Measurements from ENCODE around the gene SDF4. TPM values are rescaled to one million over a fixed set of nuclear protein-coding genes. Genes with fewer than 3 reads are reported as not detected.

Gene SDF4
- total and polyA plus RNA-seq, 2 experiments from 2014 or later, result 45.0 to 62.6 TPM

- no peak for TF ChIP-seq ETS1 (IDR thresholded peaks at IDR 0.05)
- TF ChIP-seq, protein P1, sequence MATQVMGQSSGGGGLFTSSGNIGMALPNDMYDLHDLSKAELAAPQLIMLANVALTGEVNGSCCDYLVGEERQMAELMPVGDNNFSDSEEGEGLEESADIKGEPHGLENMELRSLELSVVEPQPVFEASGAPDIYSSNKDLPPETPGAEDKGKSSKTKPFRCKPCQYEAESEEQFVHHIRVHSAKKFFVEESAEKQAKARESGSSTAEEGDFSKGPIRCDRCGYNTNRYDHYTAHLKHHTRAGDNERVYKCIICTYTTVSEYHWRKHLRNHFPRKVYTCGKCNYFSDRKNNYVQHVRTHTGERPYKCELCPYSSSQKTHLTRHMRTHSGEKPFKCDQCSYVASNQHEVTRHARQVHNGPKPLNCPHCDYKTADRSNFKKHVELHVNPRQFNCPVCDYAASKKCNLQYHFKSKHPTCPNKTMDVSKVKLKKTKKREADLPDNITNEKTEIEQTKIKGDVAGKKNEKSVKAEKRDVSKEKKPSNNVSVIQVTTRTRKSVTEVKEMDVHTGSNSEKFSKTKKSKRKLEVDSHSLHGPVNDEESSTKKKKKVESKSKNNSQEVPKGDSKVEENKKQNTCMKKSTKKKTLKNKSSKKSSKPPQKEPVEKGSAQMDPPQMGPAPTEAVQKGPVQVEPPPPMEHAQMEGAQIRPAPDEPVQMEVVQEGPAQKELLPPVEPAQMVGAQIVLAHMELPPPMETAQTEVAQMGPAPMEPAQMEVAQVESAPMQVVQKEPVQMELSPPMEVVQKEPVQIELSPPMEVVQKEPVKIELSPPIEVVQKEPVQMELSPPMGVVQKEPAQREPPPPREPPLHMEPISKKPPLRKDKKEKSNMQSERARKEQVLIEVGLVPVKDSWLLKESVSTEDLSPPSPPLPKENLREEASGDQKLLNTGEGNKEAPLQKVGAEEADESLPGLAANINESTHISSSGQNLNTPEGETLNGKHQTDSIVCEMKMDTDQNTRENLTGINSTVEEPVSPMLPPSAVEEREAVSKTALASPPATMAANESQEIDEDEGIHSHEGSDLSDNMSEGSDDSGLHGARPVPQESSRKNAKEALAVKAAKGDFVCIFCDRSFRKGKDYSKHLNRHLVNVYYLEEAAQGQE (IDR thresholded peaks at IDR 0.05; ENCODE audit: unreplicated experiment), result no peak
These were observed 49.1 kb downstream of the SDF4 start (continued) for GRCh38 chr1:1182491-1183220.

GRCh38 chr1:1181938-1182410 lies 49.8 kb downstream of the SDF4 start:
- Histone ChIP-seq H3K4me2 (no peak overlapping the region), H3K36me3 (ENCODE audit: insufficient read depth) (no peaks in the 10 kb centered on the region)
- no peak for ATAC-seq
- TF ChIP-seq, protein P2, sequence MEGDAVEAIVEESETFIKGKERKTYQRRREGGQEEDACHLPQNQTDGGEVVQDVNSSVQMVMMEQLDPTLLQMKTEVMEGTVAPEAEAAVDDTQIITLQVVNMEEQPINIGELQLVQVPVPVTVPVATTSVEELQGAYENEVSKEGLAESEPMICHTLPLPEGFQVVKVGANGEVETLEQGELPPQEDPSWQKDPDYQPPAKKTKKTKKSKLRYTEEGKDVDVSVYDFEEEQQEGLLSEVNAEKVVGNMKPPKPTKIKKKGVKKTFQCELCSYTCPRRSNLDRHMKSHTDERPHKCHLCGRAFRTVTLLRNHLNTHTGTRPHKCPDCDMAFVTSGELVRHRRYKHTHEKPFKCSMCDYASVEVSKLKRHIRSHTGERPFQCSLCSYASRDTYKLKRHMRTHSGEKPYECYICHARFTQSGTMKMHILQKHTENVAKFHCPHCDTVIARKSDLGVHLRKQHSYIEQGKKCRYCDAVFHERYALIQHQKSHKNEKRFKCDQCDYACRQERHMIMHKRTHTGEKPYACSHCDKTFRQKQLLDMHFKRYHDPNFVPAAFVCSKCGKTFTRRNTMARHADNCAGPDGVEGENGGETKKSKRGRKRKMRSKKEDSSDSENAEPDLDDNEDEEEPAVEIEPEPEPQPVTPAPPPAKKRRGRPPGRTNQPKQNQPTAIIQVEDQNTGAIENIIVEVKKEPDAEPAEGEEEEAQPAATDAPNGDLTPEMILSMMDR (conservative IDR thresholded peaks at IDR 0.05; ENCODE audit: low read depth in 2 of 2), result no peak
- TF ChIP-seq ETS1 (IDR thresholded peaks at IDR 0.05) (no peak), ZNF331 (CRISPR knock-in tag; IDR thresholded peaks at IDR 0.05; ENCODE audit: low read depth) (no peak), POLR2AphosphoS5 (IDR thresholded peaks at IDR 0.05; ENCODE audit: low read depth) (no peak), EZH2phosphoT487 (IDR thresholded peaks at IDR 0.05; ENCODE audit: unreplicated experiment) (no peak), NANOG (IDR thresholded peaks at IDR 0.05; ENCODE audit: borderline replicate concordance) (no peak), ZNF114 (CRISPR knock-in tag; IDR thresholded peaks at IDR 0.05) (no peak), STAT1 (IDR thresholded peaks at IDR 0.05; ENCODE audit: unreplicated experiment) (no peak), JUNB (IDR thresholded peaks at IDR 0.05; ENCODE audit: unreplicated experiment) (no peak), EZH2 (IDR thresholded peaks at IDR 0.05; ENCODE audit: low read depth, unreplicated experiment) (no peak), CREB1 (CRISPR knock-in tag; IDR thresholded peaks at IDR 0.05; ENCODE audit: low read depth) (no peak)
- TF ChIP-seq, protein P1 (IDR thresholded peaks at IDR 0.05; ENCODE audit: unreplicated experiment), result no peak

More at GRCh38 chr1:1181938-1182410, 49.8 kb downstream of the SDF4 start:
- H4K20me1 ChIP-seq (replicated peaks; ENCODE audit: insufficient read depth), result no peaks in the 10 kb centered on the region
- no peaks in the 10 kb centered on the region for H3K9me2 ChIP-seq (ENCODE audit: insufficient read depth)
- no peak overlapping the region for H2AFZ ChIP-seq
- H3K4me1 ChIP-seq (ENCODE audit: insufficient read depth), result peaks cover 1% of the 10 kb centered on the region; the same call in 1 of the 2 replicates
- no peaks in the 10 kb centered on the region for H3F3A ChIP-seq (replicated peaks; ENCODE audit: low read depth)
- H3K27ac ChIP-seq (ENCODE audit: low read depth), result no peak overlapping the region
- H3K4me3 ChIP-seq, result no peak overlapping the region
- H3K27ac Mint-ChIP-seq, result no peak overlapping the region
- H3K9me3 Mint-ChIP-seq, result no peaks in the 10 kb centered on the region
- peaks cover 2% of the 10 kb centered on the region for H3K4me1 Mint-ChIP-seq
- no peaks in the 10 kb centered on the region for H3K36me3 Mint-ChIP-seq (ENCODE audit: low read depth)
- no peak overlapping the region for H3K4me3 Mint-ChIP-seq
- no peaks in the 10 kb centered on the region for H3K27me3 ChIP-seq (ENCODE audit: insufficient read depth)
- H3K27me3 Mint-ChIP-seq (ENCODE audit: insufficient read depth, low read depth, poor library complexity), result peaks cover 5% of the 10 kb centered on the region
- peak; percentile 1 for DNase-seq (ENCODE audit: low spot score)
- H3K79me2 ChIP-seq (replicated peaks; ENCODE audit: insufficient read depth), result no peaks in the 10 kb centered on the region
